HEK293T (cell line): Measurements from ENCODE around the gene PLA2G4D.

ENCODE experiments used
- ARNT ChIP-seq: fragments of 450-650 bp; IDR thresholded peaks from 2 replicates; pipeline ENCODE4 v1.6.1; 2017; ENCODE audit warnings: mild to moderate bottlenecking
- BHLHE40 ChIP-seq: fragments of 450-650 bp; IDR thresholded peaks from 2 replicates; pipeline ENCODE4 v1.6.1; 2016; ENCODE audit warnings: mild to moderate bottlenecking, moderate library complexity, borderline replicate concordance
- CTBP1 ChIP-seq: fragments of 450-650 bp; IDR thresholded peaks from 2 replicates; pipeline ENCODE4 v1.6.1; 2016; ENCODE audit warnings: borderline replicate concordance
- ELF4 ChIP-seq: fragments of 450-650 bp; IDR thresholded peaks from 2 replicates; pipeline ENCODE4 v1.6.1; 2017; ENCODE audit warnings: antibody characterized with exemption
- FOXA1 ChIP-seq: fragments of 450-650 bp; IDR thresholded peaks from 2 replicates; pipeline ENCODE4 v1.6.1; 2016; ENCODE audit warnings: mild to moderate bottlenecking
- FOXK2 ChIP-seq: fragments of 450-650 bp; IDR thresholded peaks from 2 replicates; pipeline ENCODE4 v1.6.1; 2016; ENCODE audit warnings: mild to moderate bottlenecking
- FOXM1 ChIP-seq: fragments of 450-650 bp; IDR thresholded peaks from 2 replicates; pipeline ENCODE4 v1.6.1; 2017; ENCODE audit warnings: mild to moderate bottlenecking, borderline replicate concordance
- HDGF ChIP-seq: fragments of 450-650 bp; IDR thresholded peaks from 2 replicates; pipeline ENCODE4 v1.6.1; 2017; ENCODE audit warnings: antibody characterized with exemption, borderline replicate concordance
- L3MBTL2 ChIP-seq: fragments of 450-650 bp; conservative IDR thresholded peaks from 2 replicates; pipeline ENCODE4 v1.6.1; 2016; ENCODE audit warnings: mild to moderate bottlenecking
- NFRKB ChIP-seq: fragments of 450-650 bp; IDR thresholded peaks from 2 replicates; pipeline ENCODE4 v1.6.1; 2016; ENCODE audit warnings: mild to moderate bottlenecking, moderate library complexity
- SP1 ChIP-seq: fragments of 450-650 bp; IDR thresholded peaks from 2 replicates; pipeline ENCODE4 v1.6.1; 2017
- SUZ12 ChIP-seq: fragments of 450-650 bp; IDR thresholded peaks from 2 replicates; pipeline ENCODE4 v1.6.1; 2016; ENCODE audit warnings: mild to moderate bottlenecking
- TARDBP ChIP-seq: fragments of 450-650 bp; IDR thresholded peaks from 2 replicates; pipeline ENCODE4 v1.6.1; 2016
- TF ChIP-seq, protein P1 (sequence below): fragments of 450-650 bp; IDR thresholded peaks from 2 replicates; pipeline ENCODE4 v1.6.1; 2016

DNA sequence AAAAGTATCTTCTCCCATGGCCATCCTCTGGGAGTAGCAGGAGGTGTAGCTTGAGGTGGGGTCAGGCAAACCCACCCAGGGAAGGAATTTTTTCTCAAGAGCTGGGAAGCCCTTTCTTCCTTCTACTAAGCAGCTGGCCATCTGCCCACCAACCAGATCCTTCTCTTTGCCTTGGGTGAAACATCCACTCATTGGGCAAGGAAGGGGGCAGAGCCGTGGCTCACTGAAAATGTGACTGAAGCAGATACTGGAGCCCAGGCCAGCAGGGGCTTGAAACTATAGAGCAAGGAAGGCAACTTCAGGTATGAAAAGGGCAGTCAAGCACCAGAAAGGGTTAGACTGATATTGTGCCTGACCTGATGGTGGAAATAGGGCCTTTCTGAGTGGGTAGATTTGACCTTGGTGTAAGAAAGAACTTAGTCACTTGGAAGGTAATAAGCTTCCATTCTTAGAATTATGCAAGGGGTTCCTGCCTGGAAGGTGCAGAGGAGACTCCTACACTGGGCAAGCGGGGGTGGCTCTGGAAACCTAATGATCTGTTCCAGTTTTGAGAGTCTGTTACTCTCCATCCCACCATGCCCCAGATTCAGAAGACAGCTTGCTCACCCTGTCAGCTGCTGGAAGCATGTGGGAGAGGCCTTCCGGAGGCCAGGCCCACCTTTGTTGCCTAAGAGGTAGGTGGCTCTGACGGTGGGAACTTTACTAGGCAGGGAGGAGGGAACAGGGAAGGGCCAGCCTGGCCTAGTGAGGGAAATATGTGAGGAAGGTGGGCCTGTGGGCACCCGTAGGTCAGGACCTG lies 51.6 kb downstream of the PLA2G4D start:
- TF ChIP-seq FOXA1: no peak
- no peak for TF ChIP-seq SP1
- TF ChIP-seq SUZ12: no peak
- TF ChIP-seq CTBP1: no peak
- no peak for TF ChIP-seq ELF4
- TF ChIP-seq FOXM1: no peak
- TF ChIP-seq, protein P1, sequence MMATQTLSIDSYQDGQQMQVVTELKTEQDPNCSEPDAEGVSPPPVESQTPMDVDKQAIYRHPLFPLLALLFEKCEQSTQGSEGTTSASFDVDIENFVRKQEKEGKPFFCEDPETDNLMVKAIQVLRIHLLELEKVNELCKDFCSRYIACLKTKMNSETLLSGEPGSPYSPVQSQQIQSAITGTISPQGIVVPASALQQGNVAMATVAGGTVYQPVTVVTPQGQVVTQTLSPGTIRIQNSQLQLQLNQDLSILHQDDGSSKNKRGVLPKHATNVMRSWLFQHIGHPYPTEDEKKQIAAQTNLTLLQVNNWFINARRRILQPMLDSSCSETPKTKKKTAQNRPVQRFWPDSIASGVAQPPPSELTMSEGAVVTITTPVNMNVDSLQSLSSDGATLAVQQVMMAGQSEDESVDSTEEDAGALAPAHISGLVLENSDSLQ: no peak
- TF ChIP-seq BHLHE40: no peak
- TF ChIP-seq L3MBTL2: no peak
- TF ChIP-seq ARNT: no peak
- TF ChIP-seq HDGF: no peak
- TF ChIP-seq TARDBP: no peak
- TF ChIP-seq FOXK2: no peak
- no peak for TF ChIP-seq NFRKB
